CD4-positive, alpha-beta T cell (primary cell): ENCODE measurements around the gene ZYX. TPM values are rescaled to one million over a fixed set of nuclear protein-coding genes. Genes with fewer than 3 reads are reported as not detected.

Experiments used
- ATAC-seq: fragments of 200-7000 bp; cut with Tn5 transposase; one replicate; pipeline ENCODE4 v1.10.0; 2022; ENCODE audit warnings: mild to moderate bottlenecking; ENCODE audit not compliant: poor library complexity
- CTCF ChIA-PET: fragments of 350-600 bp; sonication (Branson Sonifier 250); formaldehyde crosslinking; loops from one replicate; lab custom pipeline; 2021; ENCODE audit warnings: antibody characterized with exemption, inconsistent platforms; lab: Charles Lee
- POLR2A ChIA-PET: fragments of 350-600 bp; sonication (Branson Sonifier 250); formaldehyde crosslinking; loops from one replicate; lab custom pipeline; 2021; ENCODE audit warnings: antibody characterized with exemption, inconsistent platforms; lab: Charles Lee
- DNase-seq, 14 experiments: peaks; one replicate each; pipeline ENCODE4 v3.0.0-alpha.2; 2013 to 2020; ENCODE audit warnings: mixed read lengths in 2 of 14
- H3K27ac ChIP-seq, 2 donors: one replicate each; pipeline versions ENCODE4 v1.5.1 to v1.7.0; 2013; ENCODE audit warnings: low read length in 2 of 2, low read depth in 1 of 2, mild to moderate bottlenecking in 1 of 2
- H3K27me3 ChIP-seq, 2 experiments: 1 replicate in 1 of 2; 2 replicates in 1 of 2; pipeline versions ENCODE4 v1.6.1 to v1.7.0; 2013; ENCODE audit warnings: low read length in 2 of 2, control low read depth in 1 of 2, mild to moderate bottlenecking in 1 of 2, moderate library complexity in 1 of 2; ENCODE audit not compliant: insufficient read depth in 2 of 2, control insufficient read depth in 1 of 2
- H3K36me3 ChIP-seq: one replicate; pipeline ENCODE4 v1.6.1; 2013; ENCODE audit warnings: low read length, control low read depth; ENCODE audit not compliant: insufficient read depth
- H3K4me1 ChIP-seq: one replicate; pipeline ENCODE4 v1.6.1; 2013; ENCODE audit warnings: low read length, control low read depth; ENCODE audit not compliant: insufficient read depth
- H3K4me3 ChIP-seq: one replicate; pipeline ENCODE4 v1.5.1; 2013; ENCODE audit warnings: mild to moderate bottlenecking, low read length, moderate library complexity
- H3K9me3 ChIP-seq, 2 experiments: 1 replicate in 1 of 2; 2 replicates in 1 of 2; pipeline versions ENCODE4 v1.6.1 to v1.7.0; 2013; ENCODE audit warnings: low read length in 2 of 2, mild to moderate bottlenecking in 2 of 2, control low read depth in 1 of 2, moderate library complexity in 1 of 2; ENCODE audit not compliant: control insufficient read depth in 1 of 2, insufficient read depth in 1 of 2
- H3K27ac Mint-ChIP-seq: one replicate; pipeline ENCODE4 v1.8.0; 2020; ENCODE audit warnings: mixed read lengths
- H3K27me3 Mint-ChIP-seq: one replicate; pipeline ENCODE4 v1.8.0; 2021; ENCODE audit warnings: mixed read lengths
- H3K36me3 Mint-ChIP-seq: one replicate; pipeline ENCODE4 v1.8.0; 2021; ENCODE audit warnings: low read depth, mixed read lengths
- H3K4me1 Mint-ChIP-seq: one replicate; pipeline ENCODE4 v1.8.0; 2021; ENCODE audit warnings: low read depth, mixed read lengths
- H3K4me3 Mint-ChIP-seq: one replicate; pipeline ENCODE4 v1.8.0; 2020; ENCODE audit warnings: mild to moderate bottlenecking, mixed read lengths
- H3K9me3 Mint-ChIP-seq: one replicate; pipeline ENCODE4 v1.8.0; 2020; ENCODE audit warnings: mixed read lengths
- CTCF ChIP-seq: fragments of 200-600 bp; IDR thresholded peaks from one replicate; pipeline ENCODE4 v1.8.0; 2022; ENCODE audit warnings: antibody characterized with exemption, mild to moderate bottlenecking
- intact Hi-C, 2 experiments: fragments of 100-400 bp; cut with DNase I in 1 of 2; cut with micrococcal nuclease in 1 of 2; formaldehyde crosslinking; loops; one replicate each; pipeline versions ENCODE4 v1.15.1 to v1.9.0; 2023 to 2025; cut with DNase I, micrococcal nuclease
- polyA plus RNA-seq, 2 donors: library from polyadenylated mRNA; unstranded; fragments of 120-200 nt; gene quantifications; one replicate each; pipeline ENCODE4 v1.2.1, GENCODE V29; 2013
- total RNA-seq, 174 experiments: library from RNA in 2 of 174; stranded (reverse) in 2 of 174; gene quantifications; one replicate each; pipeline ENCODE4 v1.2.3 and lab custom pipeline; 2021 to 2026

Gene ZYX
- total RNA-seq, result 100 to 1,000 TPM; 132 to 146 TPM
- 160 TPM for polyA plus RNA-seq (2013, experiment 1 of 2)
- polyA plus RNA-seq (2013, experiment 2 of 2), result 195 TPM
- 35.8 to 197 (median 75.4) reads per million in 172 experiments for total RNA-seq (lab: John Stamatoyannopoulos, UW)

GRCh38 chr7:143380646-143381426, at the start of gene ZYX:
Gene ZYX (plus strand): TSS chr7:143381345. CDS start chr7:143381572, 227 bp downstream.
- Mint-ChIP-seq H3K9me3 (no peaks in the 10 kb centered on the region), H3K36me3 (peaks cover 14% of the 10 kb centered on the region), H3K27me3 (no peaks in the 10 kb centered on the region), H3K4me1 (peaks cover 36% of the 10 kb centered on the region), H3K27ac (peak within 1 kb of the TSS; percentile 98), H3K4me3 (peak within 1 kb of the TSS; percentile 95)
- H3K9me3 ChIP-seq, result no peaks in the 10 kb centered on the region
- H3K36me3 ChIP-seq, result no peaks in the 10 kb centered on the region
- ChIA-PET POLR2A (interaction anchor here (0.6 to 3.1 kb wide), 25 partner anchors 9 to 937 kb away, joined by 3 to 57 read pairs (median 4); partner anchors contain the start of genes CASP2, EPHA1 and GSTK1), CTCF (interaction anchor here (0.6 to 2.1 kb wide), 41 partner anchors 8 to 766 kb away, joined by 3 to 16 read pairs (median 5); partner anchors contain the start of genes CASP2, EPHA1, FAM131B and GSTK1)
- H3K4me1 ChIP-seq, result peaks cover 77% of the 10 kb centered on the region
- ATAC-seq (peak; percentile 72), DNase-seq (peak; percentile 73 to 92 (median 87))
- H3K27me3 ChIP-seq, result no peaks in the 10 kb centered on the region
- peak within 1 kb of the TSS; percentile 87 for H3K4me3 ChIP-seq
- intact Hi-C loops, result loop anchor here (1.0 to 10.0 kb wide), 6 partner anchors 28 to 574 kb away; partner anchors contain the start of genes CASP2 (in 1 of the 2), EPHA1 (in 1 of the 2) and EPHB6 (in 1 of the 2)
- peak within 1 kb of the TSS; percentile 91 to 97 for H3K27ac ChIP-seq
- no peak for TF ChIP-seq CTCF

- Histone ChIP-seq H3K4me1 (no peaks in the 10 kb centered on the region), H3K27ac (no peak overlapping the region), H3K27me3 (no peaks in the 10 kb centered on the region), H3K36me3 (no peaks in the 10 kb centered on the region), H3K4me3 (no peak overlapping the region), H3K9me3 (no peaks in the 10 kb centered on the region)
- Mint-ChIP-seq H3K27ac (no peak overlapping the region), H3K4me1 (no peaks in the 10 kb centered on the region), H3K36me3 (no peaks in the 10 kb centered on the region), H3K27me3 (peaks cover 19% of the 10 kb centered on the region), H3K4me3 (no peak overlapping the region), H3K9me3 (no peaks in the 10 kb centered on the region)
- TF ChIP-seq CTCF, result no peak
- ATAC-seq (no peak), DNase-seq (no peak)
- intact Hi-C loops, result no loop called here
- ChIA-PET POLR2A (no interaction called here), CTCF (interaction anchor here (1.4 kb wide), 1 partner anchor 94 kb away, joined by 4 read pairs; no protein-coding TSS in a partner anchor)
Observed at GRCh38 chr7:143334244-143334643, 46.9 kb upstream of the ZYX start.

GRCh38 chr7:143337216-143337615, 43.9 kb upstream of the ZYX start:
- ChIA-PET CTCF (interaction anchor here (1.2 to 1.7 kb wide), 4 partner anchors 8 to 97 kb away, joined by 3 to 5 read pairs (median 5); no protein-coding TSS in a partner anchor), POLR2A (interaction anchor here (0.6 kb wide), 1 partner anchor 157 kb away, joined by 3 read pairs; no protein-coding TSS in a partner anchor)
- no peak for TF ChIP-seq CTCF
- H3K9me3 Mint-ChIP-seq, result no peaks in the 10 kb centered on the region
- H3K4me1 Mint-ChIP-seq, result no peaks in the 10 kb centered on the region
- H3K27ac ChIP-seq, result no peak overlapping the region
- no peak overlapping the region for H3K27ac Mint-ChIP-seq
- peaks cover 31% of the 10 kb centered on the region for H3K27me3 Mint-ChIP-seq
- no peak overlapping the region for H3K4me3 Mint-ChIP-seq
- ATAC-seq (no peak), DNase-seq (no peak)
- H3K9me3 ChIP-seq, result no peaks in the 10 kb centered on the region
- intact Hi-C loops, result no loop called here
- peaks cover 0 to 7% of the 10 kb centered on the region in 2 experiments for H3K27me3 ChIP-seq
- H3K36me3 ChIP-seq, result no peaks in the 10 kb centered on the region
- H3K36me3 Mint-ChIP-seq, result no peaks in the 10 kb centered on the region
- no peaks in the 10 kb centered on the region for H3K4me1 ChIP-seq
- H3K4me3 ChIP-seq, result no peak overlapping the region
